C4-2B (cell line): ENCODE measurements around the gene SLC34A2.

Source experiments
- CTCF ChIP-seq: fragments of 450-650 bp; conservative IDR thresholded peaks from 2 replicates; pipeline ENCODE4 v1.5.1; 2017; ENCODE audit warnings: mild to moderate bottlenecking
- ZFX ChIP-seq: fragments of 450-650 bp; IDR thresholded peaks from 2 replicates; pipeline ENCODE4 v1.6.1; 2017

DNA sequence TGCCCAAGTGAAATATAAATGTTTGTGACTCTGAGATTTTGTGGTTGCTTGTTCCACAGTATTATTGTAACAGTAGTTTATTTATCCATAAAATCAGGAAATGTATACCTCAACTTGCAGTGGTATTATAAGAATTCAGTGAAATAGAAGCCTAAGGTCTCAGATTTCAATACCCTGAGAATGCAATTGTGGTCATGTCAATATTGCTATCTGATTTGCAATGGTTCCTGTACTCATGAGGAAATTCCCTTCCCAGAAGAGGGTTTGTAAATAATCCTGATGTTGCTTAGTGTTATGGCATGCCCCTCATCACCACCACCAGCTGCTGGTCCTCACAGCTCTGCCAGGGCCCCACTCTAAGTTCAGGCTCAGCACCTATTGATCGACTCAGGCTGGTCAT lies 67.8 kb downstream of the SLC34A2 start:
- TF ChIP-seq CTCF (no peak), ZFX (no peak)
